Activated CD4-positive, CD25-positive, alpha-beta regulatory T cell treated with anti-CD3 and anti-CD28 coated beads, Interleukin-2, amount 50 U/mL, for 24 hours (primary cell): ENCODE data around the gene ANKRD34C.
"Not testable (repeated sequence)": the region's sequence is repeated elsewhere in the genome, so short reads cannot be mapped to it uniquely, and the experiment has no call there.

Experiments used
- ATAC-seq, 2 donors: fragments of 150-1000 bp; cut with Tn5 transposase; one replicate each; pipeline ENCODE4 v1.10.0; 2021; ENCODE audit warnings: mild to moderate bottlenecking in 1 of 2, moderate library complexity in 1 of 2

The ANKRD34C gene

DNA sequence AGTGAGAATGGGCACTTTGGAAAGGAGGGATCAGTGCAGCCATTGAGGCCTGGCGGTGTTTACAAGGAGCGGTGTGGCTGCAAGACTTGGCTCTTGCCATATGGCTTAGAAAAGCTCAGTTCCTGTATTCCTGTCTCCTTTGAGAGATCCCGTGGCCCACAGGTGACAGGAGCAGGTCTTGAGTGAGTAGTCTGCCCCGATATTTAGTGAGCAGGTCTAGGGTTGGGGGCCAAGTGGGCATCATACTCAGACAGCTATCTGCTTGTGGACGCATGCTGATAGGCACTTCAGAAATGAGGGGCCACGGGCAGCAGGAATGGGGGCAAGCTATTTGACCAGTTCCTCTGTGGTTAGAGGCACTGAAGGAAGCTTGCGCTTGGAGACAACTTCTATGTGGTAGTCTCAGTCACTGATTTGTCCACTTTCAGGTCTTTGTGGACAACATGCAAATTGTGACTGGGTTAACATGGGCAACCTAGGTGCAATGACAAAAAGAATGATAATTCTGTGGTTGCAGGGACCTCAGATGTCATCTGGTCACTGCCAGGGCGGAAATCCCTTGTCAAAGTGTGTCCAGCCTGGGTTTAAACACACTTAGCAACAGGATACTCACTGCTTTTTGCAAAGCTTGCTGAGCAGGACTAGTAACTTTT lies 29.5 kb downstream of the ANKRD34C start:
- ATAC-seq, result no peak

DNA sequence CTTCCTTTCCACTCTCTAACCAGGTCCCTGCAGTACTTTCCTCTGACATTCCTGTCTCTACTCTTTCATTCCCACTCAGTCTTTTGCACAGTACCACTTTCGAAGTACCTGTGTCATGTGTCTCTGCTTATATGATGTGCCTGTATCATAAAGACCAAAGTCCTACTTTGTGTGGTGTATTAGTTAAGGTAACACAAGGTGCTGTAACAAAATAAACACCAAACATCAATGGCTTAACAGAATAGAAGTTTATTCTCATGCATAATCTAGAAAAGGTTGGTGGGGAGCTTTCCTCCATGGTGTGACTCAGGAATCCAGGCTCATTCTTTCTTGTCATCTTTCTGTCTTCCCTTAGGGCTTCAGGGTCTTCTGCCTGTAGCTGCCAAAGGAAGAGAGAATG lies 31.7 kb downstream of the ANKRD34C start:
- no peak for ATAC-seq

DNA sequence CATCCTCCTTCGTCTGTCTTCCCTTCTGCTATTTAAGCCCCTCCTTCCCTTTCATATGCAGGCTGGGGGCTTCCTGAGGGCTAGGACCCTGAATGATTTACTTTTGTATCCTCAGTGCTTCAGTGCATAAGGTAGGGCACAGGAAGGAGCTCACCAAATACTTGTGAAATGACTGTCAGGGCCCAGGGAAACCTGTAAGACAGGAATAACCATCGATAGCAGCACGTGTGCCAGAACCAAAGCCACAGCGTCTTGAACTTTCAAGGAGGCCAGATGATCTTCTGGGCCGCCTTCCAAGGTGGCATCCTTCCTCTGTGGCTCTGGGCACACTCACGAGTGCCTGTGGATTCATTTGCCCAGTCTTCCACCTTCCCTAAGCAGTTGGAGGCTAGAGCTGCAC lies 32.3 kb downstream of the ANKRD34C start:
- no peak for ATAC-seq

DNA sequence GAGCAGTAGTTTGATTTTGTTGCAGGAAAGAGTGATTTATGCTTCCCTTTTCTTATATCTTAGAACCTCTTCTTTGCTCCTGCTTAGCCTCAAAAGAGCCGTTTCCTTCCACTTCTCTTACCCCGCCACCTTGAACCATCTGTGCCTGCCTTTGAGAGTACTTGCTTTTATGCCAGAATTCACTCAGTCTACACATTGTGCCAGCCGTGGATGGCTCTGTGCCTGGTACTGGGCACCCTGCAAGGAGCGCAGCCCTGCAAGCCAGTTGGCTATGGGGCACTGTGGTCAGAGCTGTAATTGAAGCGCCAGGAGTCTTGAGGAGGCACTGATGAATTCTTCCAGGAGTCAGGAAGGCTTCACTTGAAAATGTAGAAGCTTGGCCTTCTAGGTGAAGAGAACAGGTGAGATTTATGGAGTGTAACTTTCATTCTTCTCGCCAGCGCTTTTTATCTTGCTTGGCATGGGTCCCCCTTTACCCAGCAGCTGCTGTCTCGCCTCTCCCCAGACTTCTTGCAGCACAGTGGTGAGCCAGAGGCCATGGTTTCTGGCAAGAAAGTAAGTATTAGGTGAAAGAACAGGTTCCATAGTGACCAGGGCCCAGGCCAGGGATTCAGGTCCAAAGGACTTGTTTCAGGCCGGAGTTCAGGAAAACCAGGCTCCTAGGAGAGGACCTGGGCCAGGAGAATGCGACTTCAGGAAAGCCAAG lies 33.3 kb downstream of the ANKRD34C start:
- no peak for ATAC-seq

DNA sequence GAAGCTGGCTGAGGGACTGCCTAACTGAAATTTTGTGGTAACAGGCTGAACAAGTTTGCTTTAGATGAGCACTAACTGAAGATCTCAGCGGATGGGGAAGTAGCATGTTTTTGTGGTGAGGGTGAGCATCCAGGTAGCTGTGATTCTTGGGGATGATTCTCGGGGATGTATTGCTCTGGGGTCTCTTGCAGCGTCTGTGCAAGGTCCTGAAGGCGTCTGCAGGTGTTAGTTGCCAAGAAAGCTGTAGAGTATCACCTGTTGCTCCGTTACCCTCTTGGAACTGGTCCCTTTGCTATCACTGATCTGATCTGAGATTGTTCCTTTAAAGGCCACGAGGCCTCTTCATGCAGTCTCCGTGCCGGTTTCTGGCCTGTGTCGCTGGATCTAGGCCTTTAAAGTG lies 34.3 kb downstream of the ANKRD34C start:
- ATAC-seq, result no peak

DNA sequence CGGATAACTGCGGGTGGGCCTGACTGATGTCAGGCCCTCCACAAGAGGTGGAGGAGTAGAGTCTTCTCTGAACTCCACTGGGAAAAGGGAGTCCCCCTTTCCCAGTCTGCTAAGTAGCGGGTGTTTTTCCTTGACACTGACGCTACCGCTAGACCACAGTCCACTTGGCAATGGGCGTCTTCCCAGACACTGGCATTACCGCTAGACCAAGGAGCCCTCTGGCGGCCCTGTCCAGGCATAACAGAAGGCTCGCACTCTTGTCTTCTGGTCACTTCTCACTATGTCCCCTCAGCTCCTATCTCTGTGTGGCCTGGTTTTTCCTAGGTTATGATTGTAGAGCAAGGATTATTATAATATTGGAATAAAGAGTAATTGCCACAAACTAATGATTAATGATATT lies 37.5 kb downstream of the ANKRD34C start:
- not testable (repeated sequence) for ATAC-seq

DNA sequence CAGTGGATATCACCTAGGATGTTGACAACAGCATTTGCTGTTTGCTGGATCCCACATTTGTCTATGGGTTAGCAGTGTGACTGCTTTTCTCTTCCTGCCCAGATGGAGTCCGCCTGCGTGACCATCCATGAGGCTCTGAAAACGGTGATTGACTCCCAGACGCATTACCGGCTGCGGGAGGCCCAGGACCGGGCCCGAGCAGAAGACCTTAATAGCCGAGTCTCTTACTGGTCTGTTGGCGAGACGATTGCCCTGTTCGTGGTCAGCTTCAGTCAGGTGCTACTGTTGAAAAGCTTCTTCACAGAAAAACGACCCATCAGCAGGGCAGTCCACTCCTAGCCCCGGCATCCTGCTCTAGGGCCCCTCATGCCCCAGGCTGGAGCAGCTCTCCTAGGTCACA lies 39.4 kb downstream of the ANKRD34C start:
- no peak for ATAC-seq

DNA sequence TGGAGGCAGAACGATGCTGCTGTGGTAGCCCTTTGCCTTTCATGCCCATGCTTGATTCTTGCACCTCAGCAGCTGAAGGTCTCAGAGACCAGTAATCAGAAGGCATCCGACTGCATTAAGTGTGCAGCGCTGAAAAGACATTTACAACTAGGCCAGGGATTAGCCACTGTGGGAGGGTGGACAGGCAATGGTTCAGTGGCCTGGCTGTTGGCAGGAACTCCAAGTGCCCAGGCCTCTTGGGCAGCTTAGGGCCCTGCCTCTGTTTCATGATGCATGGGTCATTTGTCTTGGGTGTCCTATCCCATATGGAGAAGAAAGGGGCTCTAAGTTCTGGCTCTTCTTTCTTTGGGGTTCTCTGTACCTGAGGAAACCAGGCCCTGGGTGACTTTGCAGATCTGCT lies 39.8 kb downstream of the ANKRD34C start:
- no peak for ATAC-seq

DNA sequence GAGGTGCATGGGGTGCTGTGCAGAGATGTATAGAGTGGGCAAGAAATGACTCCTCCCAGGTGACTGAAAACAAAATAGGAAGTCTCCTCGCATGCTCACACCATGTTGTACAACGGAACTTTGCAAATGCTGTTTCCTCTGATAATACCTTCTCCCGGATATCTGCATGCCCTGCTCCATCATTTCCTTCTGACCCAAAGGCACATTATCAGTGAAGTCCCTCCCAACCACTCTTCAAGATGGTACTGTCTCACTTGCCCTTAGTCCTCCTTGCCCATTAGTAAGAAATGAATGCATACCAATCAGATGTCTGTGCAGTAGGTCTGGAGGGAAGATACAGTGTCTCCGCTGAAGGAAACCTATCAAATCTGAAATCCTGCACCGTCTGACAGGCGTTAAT lies 40.4 kb downstream of the ANKRD34C start:
- no peak for ATAC-seq

DNA sequence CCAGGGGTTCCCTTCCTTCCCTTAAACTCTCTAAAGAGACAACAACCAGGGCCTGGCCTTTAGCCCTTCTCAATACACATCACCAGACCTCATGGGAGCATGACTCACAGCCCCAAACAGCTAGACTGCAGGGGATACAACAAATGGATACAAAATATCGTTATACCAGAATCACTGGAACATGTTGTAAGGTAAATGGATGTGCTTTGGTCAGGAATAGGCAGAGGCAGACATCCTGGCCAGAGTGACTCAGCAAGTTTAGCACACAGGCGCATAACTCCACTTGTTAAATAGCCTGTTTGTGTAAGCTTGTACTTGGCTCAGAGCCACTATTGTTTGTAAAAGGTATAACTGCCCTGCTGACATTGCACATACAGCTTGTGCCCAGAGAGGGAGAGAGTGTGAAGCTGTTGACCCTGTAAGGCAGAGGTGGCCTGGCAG lies 46.7 kb downstream of the ANKRD34C start:
- no peak for ATAC-seq
